AG04449 (cell line): ENCODE results near the gene GSTA4.

Source experiments
- CTCF ChIA-PET: fragments of 350-600 bp; formaldehyde crosslinking; extraction: SDS; loops from one replicate; lab custom pipeline; 2021; ENCODE audit warnings: antibody characterized with exemption; lab: Yijun Ruan, JAX
- POLR2A ChIA-PET: fragments of 400-600, 350-600 bp; formaldehyde crosslinking; extraction: SDS; loops from one replicate; lab custom pipeline; 2020; ENCODE audit warnings: antibody characterized with exemption, inconsistent platforms; lab: Yijun Ruan, JAX
- DNase-seq: peaks from one replicate; pipeline ENCODE4 v3.0.0-alpha.2; 2010; ENCODE audit warnings: low read depth, low spot score
- H3K4me3 ChIP-seq: 2 replicates; pipeline ENCODE4 v1.5.1; 2011; ENCODE audit warnings: low read depth, mild to moderate bottlenecking, control low read depth, low read length
- TF ChIP-seq, protein P1 (sequence below): IDR thresholded peaks from one replicate; pipeline ENCODE4 v1.5.1; 2011; ENCODE audit warnings: mild to moderate bottlenecking, moderate library complexity, low read length, control low read depth, inconsistent platforms; ENCODE audit not compliant: insufficient read depth; ENCODE audit errors: missing control alignments

Gene GSTA4

DNA sequence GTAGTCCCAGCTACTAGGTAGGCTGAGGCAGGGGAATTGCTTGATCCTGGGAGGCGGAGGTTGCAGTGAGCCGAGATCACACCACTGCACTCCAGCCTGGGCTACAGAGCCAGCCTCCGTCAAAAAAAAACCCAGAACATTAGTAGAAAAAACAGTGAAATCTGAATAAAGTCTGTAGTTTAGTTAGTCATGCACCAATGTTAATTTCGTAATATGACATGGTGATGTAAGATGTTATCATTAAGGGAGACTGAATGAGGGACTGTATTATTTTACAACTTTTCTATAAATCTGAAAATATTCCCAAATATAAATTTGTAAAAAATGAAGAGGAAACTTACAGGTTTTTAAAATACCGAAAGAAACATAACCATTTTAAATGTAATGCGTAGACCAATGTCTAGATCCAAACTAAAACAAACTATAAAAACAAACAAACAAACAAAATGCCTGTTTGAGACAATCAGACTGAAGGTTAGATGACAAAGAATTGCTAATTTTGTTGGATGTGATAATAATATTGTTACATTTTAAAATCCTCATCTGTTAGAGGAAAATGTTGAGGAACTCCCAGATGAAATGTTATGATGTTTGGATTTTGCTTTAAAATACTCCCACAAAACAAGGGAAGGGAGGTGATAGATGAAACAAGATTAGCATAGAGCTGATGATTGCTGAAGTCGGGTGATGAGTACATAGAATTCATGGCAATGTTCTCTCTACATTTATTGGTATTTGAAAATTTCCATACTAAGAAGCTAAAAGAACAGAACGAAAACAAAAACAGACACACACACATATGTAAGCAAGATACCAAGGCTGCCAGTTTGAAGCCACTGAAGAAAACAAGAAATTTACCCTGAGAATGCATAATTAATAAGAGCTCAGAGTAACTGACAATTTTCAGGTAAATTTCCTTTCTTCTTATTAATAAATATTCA lies 1.8 kb downstream of the GSTA4 start:
- H3K4me3 ChIP-seq, result peak overlapping the region; percentile 84
- CTCF ChIA-PET, result interaction anchor here (0.7 to 6.1 kb wide), 15 partner anchors 8 to 587 kb away, joined by 3 to 60 read pairs (median 5); partner anchors contain the start of gene FBXO9
- no peak for DNase-seq
- TF ChIP-seq, protein P1, sequence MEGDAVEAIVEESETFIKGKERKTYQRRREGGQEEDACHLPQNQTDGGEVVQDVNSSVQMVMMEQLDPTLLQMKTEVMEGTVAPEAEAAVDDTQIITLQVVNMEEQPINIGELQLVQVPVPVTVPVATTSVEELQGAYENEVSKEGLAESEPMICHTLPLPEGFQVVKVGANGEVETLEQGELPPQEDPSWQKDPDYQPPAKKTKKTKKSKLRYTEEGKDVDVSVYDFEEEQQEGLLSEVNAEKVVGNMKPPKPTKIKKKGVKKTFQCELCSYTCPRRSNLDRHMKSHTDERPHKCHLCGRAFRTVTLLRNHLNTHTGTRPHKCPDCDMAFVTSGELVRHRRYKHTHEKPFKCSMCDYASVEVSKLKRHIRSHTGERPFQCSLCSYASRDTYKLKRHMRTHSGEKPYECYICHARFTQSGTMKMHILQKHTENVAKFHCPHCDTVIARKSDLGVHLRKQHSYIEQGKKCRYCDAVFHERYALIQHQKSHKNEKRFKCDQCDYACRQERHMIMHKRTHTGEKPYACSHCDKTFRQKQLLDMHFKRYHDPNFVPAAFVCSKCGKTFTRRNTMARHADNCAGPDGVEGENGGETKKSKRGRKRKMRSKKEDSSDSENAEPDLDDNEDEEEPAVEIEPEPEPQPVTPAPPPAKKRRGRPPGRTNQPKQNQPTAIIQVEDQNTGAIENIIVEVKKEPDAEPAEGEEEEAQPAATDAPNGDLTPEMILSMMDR, result no peak
- POLR2A ChIA-PET, result interaction anchor here (0.9 kb wide), 1 partner anchor 116 kb away, joined by 3 read pairs; no protein-coding TSS in a partner anchor

DNA sequence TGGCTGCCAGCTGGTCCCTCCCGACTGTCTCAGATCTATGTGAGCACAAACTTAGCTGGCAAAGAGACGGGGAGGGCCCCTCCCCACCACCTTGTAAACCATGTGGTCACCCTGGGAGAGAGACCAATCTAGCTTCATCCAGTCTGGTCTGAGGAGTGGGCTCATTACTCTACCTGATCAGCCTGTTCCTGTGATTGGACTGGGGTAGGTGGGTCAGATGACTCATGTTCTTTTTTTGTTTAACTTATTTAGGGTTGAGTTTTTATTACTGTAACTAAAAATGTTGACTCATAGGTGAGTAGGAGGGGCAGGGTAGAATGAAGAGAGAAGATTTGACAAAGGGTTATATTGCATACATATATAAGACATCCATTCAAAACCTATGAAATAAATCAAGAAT lies 4.7 kb downstream of the GSTA4 start:
- ChIA-PET POLR2A (no interaction called here), CTCF (interaction anchor here (1.4 kb wide), 1 partner anchor 11 kb away, joined by 3 read pairs; no protein-coding TSS in a partner anchor)
- DNase-seq, result no peak
- TF ChIP-seq, protein P1, result no peak
- H3K4me3 ChIP-seq, result no peak overlapping the region

DNA sequence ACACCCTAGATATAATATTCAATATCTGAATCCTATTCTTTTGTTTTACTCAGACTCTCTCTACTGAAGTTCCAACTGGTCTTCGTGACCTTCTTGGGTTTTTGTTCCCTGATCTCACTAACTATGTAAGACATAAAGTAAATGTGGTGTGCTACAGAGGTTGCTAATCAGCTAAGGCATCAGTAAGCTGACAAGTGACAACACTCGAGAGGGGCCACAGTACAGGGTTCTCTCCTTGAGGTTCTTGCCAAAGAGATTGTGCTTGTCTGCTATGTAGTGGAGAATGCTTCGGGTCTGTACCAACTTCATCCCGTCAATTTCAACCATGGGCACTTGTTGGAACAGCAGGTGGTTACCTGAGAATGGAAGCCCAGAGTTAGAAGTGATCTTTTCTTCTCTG lies 9.9 kb downstream of the GSTA4 start:
- TF ChIP-seq, protein P1, result no peak
- POLR2A ChIA-PET, result no interaction called here
- H3K4me3 ChIP-seq, result no peak overlapping the region
- no peak for DNase-seq
- CTCF ChIA-PET, result interaction anchor here (2.0 kb wide), 1 partner anchor 10 kb away, joined by 15 read pairs; the partner anchor contains the start of gene GSTA4

DNA sequence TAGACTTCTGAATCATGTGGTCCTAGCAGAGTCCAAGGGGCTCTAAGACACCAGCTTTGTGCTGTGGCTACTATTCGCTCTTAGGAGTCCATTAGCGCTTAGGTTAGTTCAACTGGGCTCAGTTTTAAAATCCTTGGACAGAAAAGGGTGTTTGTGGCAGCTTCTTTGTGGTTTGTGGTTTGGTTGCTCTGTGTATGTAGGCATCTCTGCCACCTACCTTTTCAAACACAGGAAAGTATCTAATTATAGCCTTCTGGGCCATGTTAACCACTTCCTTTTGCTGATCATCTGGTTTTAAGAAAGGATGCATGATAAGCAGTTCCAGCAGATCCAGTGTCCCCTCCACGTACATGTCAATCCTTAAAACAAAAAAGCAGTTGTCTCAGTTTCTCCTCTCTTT lies 10.8 kb downstream of the GSTA4 start:
- no peak for DNase-seq
- no peak overlapping the region for H3K4me3 ChIP-seq
- TF ChIP-seq, protein P1, result no peak
- CTCF ChIA-PET, result interaction anchor here (1.0 kb wide), 2 partner anchors 8 to 10 kb away, joined by 3 read pairs; no protein-coding TSS in a partner anchor
- POLR2A ChIA-PET, result no interaction called here

DNA sequence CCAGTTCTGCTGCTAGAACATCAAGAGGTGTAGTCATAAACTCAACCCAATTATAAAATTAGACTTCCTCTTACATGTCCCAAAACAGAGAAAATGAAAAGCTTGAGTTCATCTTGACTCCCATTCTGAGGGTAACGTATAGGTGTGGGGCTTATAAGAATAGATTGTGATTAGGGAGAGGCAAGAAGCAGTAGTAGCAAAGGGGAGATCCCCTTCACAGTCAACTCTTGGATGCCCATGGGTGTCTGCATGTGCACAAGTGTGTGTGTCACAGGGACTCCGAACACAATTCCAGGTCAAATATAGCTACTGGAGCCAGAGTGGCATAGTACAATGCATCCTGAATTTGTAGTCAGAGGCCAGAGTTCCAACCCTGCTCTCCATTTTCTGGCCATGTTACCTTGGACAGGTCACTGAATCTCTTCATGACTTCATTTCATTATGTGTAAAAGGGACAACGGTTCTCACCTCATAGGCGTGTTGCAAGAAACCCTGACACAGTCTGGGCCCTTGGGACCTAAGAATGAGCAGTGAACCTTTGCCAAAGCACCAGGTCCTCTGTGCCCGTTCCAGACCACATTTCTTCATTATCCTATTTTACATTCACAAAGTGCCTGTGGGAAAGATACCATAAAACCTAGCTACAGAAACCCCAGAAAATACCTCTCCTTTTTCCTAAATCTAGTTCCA lies 11.8 kb downstream of the GSTA4 start:
- POLR2A ChIA-PET, result no interaction called here
- DNase-seq, result no peak
- no peak overlapping the region for H3K4me3 ChIP-seq
- TF ChIP-seq, protein P1, result no peak
- CTCF ChIA-PET, result interaction anchor here (1.0 to 1.3 kb wide), 3 partner anchors 9 to 20 kb away, joined by 3 read pairs; no protein-coding TSS in a partner anchor
